Right lung (tissue), 5 donors: Measurements from ENCODE around the gene FGF3. TPM values are rescaled to one million over a fixed set of nuclear protein-coding genes. Genes with fewer than 3 reads are reported as not detected.

Experiments used
- DNase-seq, 2 donors: peaks; one replicate each; pipeline ENCODE4 v3.0.0-alpha.2; 2013
- polyA plus RNA-seq, 5 donors: library from polyadenylated mRNA; unstranded; fragments of 120-200 nt; gene quantifications; one replicate each; pipeline versions ENCODE4 v1.2.1 to v1.2.3, GENCODE V29; 2013; ENCODE audit warnings: inconsistent platforms in 1 of 5, low replicate concordance in 1 of 5; ENCODE audit not compliant: insufficient read length in 5 of 5, insufficient read depth in 1 of 5

The FGF3 gene
- polyA plus RNA-seq, 5 donors = not detected

DNA sequence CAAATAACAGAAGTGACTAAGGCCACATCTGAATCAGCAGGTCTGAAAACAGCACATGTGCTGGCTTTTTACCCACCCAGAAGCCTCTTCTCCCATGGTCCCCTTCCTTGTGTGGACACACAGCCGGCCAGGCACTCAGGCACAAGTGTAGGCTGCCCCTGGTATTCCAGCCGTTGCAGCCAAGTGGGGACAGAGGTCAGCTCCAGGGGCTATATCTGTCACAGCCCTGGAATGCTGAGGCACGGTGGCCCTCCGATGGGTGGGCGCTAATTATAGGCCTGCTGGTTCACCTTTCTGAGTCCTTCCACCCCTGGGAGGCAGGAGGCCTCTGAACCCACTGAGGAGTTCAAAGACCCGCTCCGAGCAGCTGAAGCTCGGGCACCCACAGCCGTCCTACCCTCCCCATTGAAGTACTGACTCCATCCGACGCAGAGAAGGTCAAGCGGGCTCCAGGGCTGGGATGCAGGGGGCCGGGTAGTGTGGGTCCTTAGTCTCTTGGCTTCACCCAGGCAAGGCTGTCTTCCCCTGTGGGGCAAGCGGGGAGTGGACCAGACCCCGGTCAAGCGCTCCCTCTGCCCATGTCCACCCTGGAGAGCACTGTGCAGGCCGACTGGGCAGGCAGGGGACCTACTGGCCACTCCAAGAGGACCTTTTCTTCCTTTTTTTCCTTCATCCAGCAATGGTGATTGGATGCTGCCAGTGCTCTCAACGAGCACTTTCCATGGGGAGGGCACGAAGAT is 14.3 kb downstream of the FGF3 start:
- DNase-seq = no peak

DNA sequence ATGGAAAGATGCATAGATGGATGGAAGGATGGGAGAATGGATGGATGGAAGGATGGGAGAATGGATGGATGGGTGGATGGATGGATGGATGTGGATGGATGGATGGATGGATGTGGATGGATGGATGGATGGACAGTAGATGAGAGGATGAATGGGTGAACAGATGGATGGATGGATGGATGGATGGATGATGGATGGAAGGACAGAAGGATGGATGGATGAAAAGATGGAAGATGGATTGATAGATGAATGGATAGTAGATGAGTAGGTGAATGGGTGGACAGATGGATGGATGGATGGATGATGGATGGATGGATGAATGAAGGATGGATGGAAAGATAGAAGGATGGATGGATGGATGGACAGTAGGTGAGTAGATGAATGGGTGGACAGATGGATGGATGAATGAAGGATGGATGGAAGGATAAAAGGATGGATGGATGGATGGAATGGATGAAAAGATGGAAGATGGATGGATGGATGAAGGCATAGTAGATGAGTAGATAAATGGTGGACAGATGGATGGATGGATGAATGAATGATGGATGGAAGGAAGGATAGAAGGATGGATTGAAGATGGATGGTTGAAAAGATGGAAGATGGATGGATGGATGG is 15.5 kb downstream of the FGF3 start:
- no peak for DNase-seq

DNA sequence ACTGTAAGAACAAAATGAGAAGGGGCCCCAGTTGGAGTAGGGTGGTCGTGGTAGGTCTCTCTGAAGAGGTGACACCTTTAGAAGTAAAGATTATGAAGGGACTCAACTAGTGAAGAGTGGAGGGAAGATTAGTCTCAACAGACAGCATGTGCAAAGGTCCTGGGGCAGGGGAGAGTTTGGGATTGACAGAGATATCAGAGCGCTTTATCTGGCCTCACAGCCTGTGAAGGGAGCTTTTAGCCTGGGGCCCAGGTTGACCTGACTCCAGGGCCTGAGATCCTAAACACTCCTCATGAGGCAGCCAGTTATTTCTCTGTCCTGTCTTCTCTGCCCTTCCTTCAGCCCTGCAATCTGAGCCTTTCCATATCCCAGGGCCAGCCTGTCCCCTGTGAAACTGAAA is 16.2 kb downstream of the FGF3 start:
- DNase-seq = no peak

DNA sequence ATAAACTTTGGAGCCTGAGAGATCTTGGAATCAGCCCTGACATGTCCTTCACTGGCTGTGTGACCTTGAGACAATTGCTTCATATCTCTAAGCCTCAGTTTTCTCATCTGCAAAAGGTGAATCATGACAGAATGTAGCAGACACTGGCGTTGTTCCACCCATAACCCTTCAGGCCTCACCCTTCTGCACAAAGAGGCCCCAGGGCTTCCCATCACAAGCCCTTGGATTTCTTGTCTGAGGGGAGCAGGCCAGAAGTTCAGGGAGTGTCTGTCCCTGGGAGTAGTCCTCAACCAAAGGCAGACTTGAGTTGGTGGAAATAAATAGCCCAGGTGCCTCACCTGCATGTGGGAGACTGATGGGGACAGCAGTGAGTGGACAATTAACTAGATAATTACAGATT is 16.6 kb downstream of the FGF3 start:
- DNase-seq = no peak

DNA sequence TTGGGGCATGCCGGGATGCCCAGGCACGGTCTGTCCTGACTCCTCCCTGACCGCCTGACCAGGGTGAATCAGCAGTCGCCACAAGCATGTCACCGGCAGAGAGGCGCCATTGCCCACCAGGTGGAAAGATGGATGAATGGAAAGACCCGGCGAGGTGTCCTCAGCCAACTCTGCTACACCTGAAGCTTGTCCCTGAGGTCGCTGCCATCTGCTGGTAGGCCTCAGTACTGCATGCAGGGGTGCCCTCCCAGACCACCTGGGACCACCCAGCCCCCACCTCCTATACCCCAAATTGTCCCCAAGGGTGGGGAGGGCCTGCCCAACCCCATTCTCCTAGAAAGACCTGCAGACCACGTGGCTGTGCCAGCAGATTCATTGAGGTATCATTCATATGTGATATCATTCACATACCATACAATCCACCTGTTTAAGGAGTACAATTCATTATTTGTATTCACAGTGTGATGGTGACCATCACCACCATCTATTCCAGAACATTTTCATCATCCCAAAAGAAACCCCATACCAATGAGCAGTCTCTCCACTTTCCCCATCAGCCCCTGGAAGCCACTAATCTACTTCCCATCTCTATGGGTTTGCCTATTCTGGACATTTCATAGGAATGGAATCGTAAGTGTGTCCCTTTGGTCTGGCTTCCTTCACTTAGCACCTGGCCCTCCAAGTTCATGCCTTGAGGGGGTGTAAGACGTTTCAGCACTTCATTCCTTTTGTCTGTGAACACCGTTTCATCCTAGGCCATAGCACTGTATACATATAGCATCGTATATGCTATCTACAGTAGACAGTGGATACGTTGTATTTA is 17.5 kb downstream of the FGF3 start:
- DNase-seq = no peak

DNA sequence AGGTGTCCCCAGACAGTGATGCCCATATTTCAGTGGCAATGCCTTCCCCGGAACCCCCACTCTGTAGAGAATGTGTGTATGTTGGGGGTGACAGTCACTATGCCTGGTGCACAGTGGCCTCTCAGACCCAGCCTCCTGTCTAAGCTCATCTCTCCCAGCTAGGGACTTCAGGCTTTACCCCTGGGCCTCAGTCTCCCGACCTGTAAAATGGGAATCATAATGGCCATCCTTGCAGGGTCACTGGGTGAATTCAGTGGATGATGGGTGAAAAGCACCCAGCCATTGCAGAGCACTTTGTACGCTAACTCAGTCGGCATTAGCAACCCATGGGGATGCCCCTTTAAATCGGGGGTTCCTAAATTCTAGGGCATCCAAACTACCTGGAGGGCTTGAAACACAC is 18.9 kb downstream of the FGF3 start:
- DNase-seq = no peak

DNA sequence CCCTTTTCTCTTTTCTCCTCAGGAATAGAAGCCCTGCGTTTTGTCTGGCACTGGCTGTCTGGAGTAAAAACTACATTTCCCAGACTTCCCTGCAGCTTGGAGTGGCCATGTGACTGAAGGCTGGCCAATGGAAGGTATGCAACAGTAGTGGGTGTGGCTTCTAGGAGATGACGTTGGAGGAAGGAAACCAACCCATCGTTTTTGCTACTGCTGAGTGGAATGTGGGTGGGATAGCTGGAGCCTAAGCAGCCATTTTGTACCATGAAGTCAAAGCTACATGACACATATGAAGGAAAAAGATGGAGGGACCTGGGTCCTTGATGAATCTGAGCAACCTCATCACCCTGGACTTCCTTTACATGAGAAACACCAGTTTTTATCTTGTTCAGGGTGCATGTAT is 19.6 kb downstream of the FGF3 start:
- no peak for DNase-seq

DNA sequence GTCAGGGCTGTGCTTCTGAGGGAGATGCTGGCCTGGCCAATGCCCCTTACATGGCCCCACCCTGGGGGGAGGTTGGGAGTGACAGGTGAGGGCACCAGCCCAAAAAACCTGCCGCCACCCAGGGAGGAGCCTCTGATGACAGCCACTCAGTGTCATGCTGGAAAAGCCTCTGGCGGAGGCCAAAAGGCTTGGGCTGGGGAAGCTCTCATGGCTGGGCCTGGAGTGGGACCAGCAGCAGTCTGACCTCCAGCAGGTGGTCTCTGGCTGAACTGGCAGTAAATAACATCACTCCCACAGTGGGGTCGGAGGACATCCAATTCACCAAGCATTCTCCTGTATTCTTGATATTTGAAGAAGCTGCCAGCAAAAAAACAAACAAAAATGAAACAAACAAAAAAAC is 20.1 kb downstream of the FGF3 start:
- no peak for DNase-seq

DNA sequence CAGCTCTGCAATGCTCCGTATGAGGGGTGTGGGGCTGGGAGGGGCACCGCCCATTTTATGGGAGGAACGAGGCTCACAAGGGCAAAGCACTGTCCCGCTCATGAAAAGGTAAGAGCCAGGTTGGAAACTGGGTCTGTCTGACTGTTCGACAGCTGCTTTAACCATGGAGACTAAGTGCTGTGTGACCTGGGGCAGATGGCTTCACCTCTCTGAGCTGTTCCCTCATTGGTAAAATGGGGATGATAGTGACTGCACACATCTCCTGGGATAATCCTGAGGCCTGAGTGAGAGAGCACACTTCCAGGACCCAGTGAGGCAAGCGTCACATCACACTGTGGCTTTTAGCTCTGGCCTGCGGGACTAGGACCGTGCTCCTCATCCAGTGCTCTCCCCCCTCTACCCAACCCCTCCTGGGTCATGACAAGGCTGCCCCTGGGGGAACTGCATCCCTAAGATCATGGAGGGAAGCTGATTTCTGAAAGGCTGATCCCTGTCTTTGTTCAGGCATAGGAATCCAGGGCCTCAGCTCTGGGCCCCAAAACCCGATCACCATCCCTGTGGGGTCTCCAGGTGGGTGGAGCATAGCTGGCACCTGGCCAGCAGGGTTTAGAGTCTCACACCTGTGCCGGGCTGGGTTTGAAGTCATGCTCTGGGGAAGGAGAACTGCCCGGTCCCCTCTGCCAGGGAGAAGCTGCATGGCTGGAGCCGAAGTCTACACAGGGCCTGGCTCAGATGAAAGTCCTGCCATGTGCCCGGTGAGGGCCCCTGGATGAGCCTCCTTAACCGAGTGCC is 21.3 kb downstream of the FGF3 start:
- DNase-seq = no peak

DNA sequence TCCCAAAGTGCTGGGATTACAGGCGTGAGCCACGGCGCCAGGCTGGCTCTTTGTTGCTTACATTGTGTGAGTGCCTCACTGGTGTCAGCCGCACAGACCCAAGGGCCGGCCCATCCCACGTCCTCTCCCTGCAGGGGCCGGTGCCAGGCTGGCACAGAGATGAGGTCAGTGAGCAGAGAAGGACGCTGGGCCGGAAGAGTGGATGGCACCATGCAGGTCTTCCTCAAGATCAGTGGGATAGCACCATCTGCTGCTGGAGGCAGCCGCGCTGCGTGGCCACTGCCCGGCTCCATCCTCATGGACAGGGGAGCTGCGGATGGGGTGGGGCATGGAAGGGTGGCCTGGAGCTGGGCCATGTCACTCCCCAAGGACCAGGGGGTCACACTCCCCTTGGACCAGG is 22.1 kb downstream of the FGF3 start:
- DNase-seq = no peak

DNA sequence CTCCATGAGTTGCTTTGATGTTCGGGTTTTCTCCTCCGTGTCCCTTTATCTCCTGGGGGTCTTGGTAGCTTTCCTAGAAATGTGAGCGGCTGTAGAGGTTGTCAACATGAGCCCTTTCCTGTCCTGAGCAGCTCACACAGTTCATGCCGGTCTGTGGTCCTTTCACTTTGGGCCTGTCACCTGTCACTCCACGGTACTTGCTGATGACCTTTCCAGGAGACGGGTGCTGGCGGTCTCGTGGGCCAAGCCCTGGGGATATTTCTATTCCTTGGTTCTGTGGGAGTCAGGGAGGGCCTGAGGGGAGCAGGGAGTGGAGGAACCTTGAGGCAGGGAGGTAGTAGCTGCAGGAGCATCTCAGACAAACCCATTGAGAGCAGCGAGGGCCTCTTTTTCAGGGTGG is 23.2 kb downstream of the FGF3 start:
- no peak for DNase-seq

DNA sequence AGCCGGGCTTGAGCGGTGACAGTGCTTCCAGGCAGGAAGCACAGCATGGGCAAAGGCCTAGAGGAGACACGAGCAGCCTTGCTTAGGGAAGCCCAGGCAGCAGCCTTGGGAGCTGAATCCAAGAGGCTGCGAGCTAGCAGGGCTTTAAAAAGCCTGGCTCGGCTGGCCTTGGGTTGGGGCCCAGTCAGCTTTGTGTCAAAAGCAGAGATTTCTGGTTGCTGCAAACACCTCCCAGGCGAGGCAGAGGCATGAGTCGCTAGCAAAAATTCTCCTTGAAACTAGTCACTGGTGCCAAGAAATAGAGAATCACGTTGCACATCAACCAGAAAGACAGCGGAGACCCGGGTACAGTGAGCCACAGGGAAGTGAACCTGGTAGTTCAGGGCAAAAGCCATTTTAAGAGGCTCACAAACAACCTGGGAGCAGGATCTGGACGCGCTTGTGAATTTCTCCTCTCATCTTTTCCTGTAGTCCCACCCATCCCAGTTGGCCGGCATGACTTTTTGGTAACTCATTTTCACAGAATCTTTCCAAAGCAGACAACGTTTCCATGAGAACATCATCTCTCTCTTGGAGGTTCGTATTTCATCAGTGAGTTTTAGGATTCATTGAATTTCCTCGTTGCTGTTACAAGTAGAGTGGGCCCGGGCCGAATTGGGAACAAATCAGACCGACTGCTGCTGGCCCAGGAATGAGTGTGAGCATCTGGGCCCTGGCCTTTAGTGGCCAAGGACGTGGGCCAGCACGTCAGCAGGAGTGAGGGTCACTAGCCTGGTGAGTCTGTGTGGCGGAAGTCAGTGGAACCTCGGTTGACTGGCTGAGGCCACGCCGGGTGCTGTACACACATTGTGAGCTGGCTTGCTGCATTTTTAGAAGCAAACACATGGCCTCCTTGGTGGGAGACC is 27.7 kb downstream of the FGF3 start:
- peak in 1 of 2 donors; percentile 4 for DNase-seq

DNA sequence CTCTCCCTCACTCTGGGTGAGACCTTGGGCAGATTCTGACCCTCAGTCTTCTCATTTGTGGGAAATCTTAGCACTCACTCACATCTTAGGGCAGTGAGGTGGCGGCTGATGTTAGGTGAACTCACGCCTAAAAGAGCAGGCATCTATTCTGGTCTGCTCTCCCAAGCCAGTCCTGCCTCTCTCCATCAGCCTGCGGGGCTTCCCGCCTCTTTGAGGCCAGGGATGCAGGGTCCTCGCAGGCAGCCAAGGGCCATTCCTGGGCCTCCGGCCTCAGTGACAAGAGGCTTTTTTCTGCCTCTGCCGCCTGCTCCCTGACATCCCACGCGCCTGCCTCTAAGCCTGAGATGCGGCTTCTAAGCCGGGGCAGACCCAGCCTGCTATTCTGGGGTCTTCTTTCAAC is 30.3 kb downstream of the FGF3 start:
- no peak for DNase-seq

DNA sequence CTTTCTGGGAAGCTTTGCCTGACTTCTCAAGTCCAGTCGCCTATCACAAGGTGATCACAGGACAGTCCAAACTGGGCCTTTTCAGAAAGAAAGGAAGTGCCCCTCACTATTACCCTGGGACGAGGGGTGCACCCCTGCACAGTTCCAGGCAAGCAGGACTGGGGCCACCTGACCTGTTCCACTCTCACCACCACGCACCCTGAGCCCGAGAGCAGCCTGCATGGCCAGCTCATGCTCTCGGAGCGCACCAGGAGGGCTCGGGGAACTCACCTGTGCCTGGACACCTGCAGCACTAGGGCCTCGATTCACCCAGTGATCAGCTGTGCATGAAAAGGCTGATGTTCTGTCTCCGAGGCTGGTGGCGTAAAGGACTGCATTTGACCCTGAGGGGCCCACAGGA is 31.3 kb downstream of the FGF3 start:
- DNase-seq = no peak

DNA sequence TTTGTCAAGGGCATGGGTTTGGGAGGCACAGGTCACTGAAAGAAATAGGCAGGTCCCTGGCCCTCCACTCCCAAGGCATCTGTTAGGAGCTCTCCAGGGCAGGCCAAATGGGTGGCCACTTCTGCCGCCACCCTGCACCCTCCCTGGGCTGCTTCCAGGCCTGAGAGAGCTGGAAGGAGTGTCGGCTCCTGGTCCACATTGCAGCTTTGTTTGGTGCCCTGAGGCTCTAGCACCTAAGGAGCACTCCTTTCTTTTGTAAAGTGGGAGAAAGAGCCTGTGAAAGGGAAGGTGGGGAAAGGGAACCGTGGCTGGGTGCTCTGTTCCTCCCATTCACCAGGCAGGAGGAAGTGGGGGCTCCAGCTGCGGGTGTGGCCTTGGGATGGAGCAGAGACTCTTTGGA is 31.8 kb downstream of the FGF3 start:
- DNase-seq = no peak

DNA sequence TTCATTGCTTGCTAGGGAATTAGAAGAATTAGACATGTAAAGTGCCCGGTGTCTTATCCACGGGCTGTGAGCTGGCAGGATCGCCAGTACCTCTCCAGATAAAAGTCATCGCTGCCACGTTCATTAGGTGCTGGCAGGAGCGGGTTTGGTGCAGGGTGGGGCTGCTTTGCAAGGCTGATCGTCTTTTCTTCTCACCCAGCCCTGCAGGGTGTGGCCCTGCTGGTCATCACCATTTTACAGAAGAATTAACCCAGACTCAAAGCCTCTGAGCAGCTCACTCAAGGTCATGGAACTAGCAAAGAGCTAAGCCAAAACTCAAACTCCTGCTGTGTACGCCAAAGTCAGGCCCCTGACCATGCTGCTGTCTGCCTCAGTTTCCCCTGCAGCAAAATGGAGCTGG is 38.0 kb downstream of the FGF3 start:
- no peak for DNase-seq

DNA sequence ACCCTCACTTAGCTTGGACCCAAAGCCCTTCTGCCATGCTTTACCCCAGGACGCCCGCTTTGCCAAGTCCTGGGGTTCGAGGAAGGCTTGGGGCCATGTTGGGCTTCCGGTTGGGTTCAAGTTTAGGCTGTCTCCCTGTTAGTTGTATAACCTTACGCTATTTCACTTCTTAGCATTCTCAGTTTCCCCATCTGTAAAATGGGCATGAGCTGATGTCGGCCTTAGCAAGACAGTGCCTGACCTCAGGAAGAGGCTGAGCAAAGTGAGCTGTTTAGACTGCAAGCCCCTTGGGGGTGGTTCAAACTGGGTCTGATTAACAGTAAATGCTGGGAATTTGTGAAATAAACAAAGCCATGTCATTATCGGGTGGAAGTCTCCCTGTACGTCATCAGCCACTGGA is 40.8 kb downstream of the FGF3 start:
- no peak for DNase-seq

DNA sequence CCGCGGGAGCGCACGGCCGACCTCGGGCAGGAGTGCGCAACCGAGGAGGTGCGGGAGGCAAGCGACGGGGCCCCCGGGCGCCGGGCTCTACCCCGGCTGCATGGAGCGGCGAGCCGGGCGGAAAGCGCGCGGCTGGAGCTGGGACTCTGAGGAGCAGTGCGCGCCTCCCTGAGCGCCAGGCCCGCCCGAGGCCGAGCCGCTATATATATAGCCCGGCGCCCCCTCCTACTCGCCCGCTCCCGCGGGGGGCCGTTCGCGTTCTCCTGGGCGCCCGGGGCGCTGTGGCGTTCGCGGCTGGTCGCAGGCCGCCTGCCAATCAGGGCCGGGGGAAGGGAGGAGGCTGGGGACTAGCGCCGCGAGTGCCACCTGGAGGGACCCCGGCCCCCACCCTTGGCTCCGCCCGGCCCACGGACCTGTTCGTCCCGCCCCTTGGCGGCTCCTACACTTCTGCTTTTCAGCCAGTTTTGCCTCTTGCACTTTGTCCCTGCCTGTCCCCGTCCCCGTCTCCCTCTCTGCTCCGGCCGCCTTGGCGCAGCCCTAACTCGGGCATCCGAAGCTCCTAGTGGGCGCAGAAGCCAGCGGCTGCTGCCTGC is 44.0 kb downstream of the FGF3 start, which contains the start of gene FGF4:
FGF4 (minus strand) TSS at position 179 of the 593 bp plus-strand sequence. CDS start 257 bp downstream, outside the sequence.
- DNase-seq = no peak

DNA sequence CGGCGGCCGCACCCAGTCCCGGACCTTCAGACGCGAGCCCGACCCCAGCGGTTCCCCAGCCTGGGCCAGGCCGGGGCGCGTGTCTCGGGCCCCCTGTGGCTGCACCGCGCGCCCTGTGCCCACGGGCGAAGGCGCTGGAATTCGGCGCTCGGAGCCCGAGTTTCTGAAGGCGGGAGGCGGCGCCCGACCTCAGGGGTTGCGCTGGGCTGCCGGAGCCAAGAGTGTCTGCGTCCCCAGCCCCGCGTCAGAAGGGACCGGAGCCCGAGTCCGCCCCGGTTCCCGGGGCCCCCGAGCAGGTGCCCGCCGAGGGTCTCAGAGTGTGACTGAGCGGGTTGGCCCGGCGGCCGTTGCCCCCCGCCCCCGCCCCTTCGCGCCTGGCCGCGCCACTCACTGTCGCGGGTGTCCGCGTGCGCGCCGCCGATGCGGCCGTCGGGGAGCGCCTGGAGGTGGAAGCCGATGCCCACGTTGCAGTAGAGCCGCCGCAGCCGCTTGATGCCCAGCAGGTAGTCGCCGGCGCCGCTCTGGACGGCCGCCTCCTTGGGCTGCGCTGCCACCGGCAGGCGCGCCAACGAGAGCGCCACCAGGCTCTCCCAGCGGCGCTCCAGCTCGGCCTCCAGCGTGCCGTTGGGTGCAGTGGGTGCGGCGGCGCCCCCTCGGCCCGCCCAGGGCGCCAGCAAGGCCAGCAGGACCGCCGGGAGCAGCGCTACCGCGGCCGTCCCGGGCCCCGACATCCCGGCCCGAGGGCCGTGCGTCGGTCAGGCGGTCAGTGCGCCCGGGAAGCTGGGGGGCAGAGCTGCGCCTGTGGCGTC is 44.7 kb downstream of the FGF3 start:
- DNase-seq = no peak
